NCI-H226 (cell line): Measurements from ENCODE around the gene GUCY1A1.

ENCODE experiments used
- DNase-seq: peaks from one replicate; pipeline ENCODE4 v3.0.0-alpha.2; 2015

GUCY1A1 gene

GRCh38 chr4:155745984-155746383, 79.3 kb downstream of the GUCY1A1 start:
- no peak for DNase-seq

DNA sequence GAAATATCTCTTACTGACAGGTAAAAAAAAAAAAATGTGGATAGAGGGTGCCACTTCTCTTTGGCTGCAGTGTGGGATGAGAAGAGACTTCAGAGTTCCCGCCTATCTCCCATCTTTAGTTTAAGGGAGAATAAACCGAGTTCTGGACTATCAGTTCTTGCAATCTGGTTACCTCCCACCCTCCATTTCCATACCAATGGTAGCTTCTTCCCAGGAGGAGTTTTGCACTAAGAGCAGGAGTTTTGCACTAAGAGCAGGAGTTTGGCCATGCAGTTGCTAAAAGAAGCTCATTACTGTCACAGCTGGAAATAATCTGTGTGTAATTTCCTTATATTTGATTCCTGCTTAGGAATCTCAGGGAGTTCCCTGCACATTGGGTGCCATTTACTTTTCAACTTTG, 81.4 kb downstream of the GUCY1A1 start:
- DNase-seq: no peak

DNA sequence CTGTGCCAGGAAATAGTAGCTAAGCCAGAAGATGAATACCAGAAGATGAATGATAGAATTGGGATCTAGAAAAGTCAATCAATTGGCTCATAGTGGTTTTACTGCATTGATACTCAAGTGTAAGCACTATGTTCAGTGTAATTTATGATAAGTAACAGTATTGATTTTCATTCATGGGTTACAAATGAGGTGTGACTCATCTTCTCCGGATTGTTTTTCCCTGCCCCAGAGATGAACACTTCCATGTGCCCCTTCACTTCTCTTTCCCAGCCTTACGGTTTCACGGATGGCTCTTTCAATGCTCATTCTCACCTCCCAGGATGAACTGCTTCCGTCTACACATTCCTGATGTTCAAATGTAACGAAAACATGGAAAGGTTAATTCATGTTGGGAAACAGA, 82.4 kb downstream of the GUCY1A1 start:
- no peak for DNase-seq

DNA sequence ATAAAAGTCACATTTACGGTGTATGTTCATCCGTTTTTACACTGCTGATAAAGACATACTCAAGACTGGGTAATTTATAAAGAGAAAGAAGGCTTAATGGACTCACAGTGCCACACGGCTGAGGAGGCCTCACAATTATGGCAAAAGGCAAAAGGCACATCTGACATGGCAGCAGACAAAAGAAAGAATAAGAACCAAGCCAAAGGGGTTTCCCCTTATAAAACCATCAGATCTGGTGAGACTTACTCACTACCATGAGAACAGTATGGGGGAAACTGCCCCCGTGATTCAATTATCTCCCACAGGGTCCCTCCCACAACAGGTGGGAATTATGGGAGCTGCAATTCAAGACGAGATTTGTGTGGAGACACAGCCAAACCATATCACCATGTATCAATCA, 84.9 kb downstream of the GUCY1A1 start:
- DNase-seq: no peak

DNA sequence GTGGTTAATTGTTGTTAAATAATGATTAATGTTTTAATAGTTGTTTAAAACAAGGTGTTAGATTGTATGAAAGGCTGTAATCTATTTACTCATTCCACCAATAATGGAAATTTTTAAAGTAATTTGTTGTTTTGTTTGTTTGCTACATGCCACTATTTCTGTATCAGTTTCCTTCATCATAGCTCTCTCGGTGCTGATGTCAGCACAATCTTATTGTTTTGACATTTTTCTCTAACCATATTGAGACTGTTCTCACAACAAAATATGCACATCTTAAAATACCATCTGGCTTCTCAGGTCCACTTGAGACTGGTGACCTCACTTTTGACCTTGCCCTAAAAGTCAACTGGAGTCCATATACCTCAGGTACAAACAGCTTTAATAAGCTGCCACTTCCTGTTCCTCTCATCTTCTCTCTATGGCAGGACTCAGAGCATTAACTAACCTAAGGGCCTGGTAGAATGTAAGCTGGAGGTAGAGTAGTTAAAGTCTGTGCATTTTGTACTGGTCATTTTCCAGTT, 91.2 kb downstream of the GUCY1A1 start:
- DNase-seq: no peak

DNA sequence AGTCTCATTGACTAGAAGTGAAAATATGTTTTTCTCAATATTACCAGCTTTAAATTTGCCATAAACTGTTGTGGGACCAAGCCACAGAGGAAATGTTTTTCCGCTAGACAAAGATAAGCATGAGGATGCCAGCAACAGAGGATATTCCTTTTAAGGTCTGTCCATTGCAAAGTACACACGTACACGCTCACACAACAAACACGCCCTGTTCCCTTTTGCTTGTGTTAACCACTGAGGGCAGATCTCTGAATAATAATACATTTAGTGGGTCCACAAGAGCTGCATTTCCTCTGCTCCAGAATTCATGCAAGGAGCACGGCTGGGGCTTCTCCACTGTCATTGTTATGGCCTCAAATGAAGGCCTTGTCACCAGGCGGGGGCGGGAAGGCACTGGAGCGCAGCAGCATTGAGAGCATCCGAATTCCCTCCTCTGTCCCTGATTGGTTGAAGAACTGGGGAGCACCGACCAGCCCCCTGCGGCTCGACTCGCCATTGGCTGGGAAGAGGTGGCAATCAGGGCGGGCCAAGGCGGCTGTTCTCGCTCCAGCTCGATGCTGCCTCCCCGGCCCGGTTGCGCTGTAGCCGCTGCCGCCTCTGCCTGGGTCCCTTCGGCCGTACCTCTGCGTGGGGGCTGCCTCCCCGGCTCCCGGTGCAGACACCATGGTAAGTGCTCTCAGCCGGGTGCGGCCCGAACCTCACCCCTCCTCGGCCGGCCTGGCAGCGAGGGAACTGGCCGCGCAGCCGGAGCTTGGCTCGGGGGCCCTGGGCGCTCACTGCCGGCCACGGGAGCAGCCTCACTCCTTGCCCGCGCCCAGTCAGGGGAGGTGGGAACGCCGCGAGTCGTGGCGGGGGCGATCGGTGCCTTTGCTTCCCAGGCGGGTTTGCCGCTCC, 92.1 kb downstream of the GUCY1A1 start, which contains the start of gene GUCY1B1:
Gene GUCY1B1, plus strand, starts transcription at position 541 of the 891 bp plus-strand sequence. Its CDS starts 120 bp downstream, at position 661.
- peak; percentile 88 for DNase-seq

GRCh38 chr4:155759372-155760252, 93.0 kb downstream of the GUCY1A1 start:
- DNase-seq: peak; percentile 26

DNA sequence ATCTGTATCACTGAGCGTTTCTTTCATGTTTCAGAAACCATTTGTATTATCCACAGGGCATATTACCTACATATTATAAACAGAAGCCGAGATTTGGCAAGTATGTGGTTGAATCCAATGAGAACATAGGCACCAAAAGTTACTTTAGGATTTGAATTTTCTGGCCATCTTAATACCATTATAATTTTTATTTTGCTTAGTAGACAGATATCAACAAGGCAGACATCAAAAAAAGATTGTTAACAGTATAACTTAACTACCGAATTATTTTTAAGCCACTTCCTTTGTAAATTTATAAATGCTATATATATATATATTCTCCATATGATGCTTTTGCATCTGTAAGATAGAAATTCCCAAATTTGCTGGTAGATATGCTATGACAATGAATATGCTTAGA, 94.4 kb downstream of the GUCY1A1 start:
- DNase-seq: no peak

GRCh38 chr4:155761916-155762315, 95.3 kb downstream of the GUCY1A1 start:
- peak; percentile 36 for DNase-seq

GRCh38 chr4:155762334-155762733, 95.7 kb downstream of the GUCY1A1 start:
- DNase-seq: no peak

GRCh38 chr4:155763551-155763950, 96.9 kb downstream of the GUCY1A1 start:
- DNase-seq: no peak

DNA sequence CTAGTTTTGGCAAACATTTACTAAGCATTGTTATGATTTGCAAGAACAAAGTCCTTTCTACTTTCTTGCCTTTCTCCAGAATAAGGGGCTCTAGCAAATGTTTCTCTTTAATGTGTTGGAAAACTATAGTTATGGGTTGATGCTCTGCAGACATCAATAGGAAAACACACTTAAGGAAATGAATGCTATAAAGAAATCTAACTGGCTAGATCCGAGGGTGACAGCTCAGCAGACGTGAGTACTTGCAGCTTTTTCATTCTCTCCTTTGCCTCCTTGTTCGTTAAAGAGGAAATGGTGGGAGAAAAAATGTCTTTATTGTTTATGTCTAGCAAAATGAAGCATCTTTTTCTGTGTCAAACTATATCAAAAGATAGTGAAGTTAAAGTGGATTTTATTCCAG, 98.5 kb downstream of the GUCY1A1 start:
- no peak for DNase-seq

- DNase-seq: no peak
Measured at GRCh38 chr4:155766622-155767021, 100.0 kb downstream of the GUCY1A1 start.

GRCh38 chr4:155768370-155768769, 101.7 kb downstream of the GUCY1A1 start:
- no peak for DNase-seq

- no peak for DNase-seq
Measured at GRCh38 chr4:155769090-155769489, 102.4 kb downstream of the GUCY1A1 start.

DNA sequence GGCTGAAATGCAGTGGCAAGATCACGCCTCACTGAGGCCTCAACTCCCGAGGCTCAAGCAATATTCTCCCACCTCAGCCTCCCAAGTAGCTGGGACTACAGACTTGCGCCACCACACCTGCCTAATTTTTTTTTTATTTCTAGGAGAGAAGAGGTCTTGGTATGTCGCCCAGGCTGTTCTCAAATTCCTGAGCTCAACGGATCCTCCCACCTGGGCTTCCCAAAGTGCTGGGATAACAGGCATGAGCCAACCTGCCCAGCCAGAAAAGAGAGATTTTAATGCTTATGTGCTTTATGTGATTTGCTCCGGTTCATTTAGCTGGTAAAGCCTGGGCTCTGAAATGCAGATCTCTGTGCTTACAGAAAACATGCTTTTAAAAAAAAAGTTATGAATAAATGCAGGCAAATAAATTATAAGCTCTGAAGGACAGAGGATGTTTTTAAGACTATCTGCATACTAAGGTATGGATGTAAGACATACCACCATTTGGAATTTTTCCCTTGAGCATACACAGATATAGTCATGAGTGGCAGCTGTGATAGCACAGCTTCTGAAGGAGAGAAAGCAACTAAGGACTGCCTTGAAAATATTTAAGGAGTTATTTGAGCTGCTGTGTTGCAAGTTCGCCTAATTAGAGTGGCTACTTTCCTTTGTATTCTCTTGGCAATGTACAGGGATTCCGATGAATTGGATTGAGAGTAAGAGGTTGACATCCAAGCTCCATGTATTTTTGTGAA, 106.0 kb downstream of the GUCY1A1 start:
- no peak for DNase-seq

DNA sequence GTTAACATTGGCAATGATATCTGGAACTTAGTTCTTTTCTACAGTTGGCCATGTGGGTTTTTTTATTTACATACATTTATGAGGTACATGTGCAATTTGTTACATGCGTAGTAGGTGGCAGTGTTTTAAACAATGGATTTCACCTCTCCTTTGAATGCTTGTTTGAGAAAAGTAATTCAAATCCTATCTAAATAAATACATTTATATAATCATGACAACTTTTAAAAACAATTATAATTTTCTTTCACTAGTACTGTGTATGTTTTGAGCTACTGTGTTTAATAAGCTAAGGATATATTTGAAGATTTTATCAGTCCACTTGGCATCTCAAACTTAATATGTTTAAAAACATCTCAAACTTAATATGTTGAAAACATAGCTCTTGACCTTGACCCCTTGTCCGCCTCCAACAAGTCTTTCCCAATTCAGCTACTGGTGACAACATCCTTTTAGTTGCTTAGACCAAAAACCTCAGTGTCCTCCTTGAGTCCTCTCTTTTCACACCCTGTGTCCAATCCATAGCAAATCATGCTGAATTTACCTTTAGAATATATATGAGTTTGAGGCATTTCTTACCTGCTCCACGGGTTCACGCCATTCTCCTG, 106.7 kb downstream of the GUCY1A1 start:
- DNase-seq: no peak

GRCh38 chr4:155774033-155774432, 107.4 kb downstream of the GUCY1A1 start:
- DNase-seq: no peak

GRCh38 chr4:155777971-155778735, 111.5 kb downstream of the GUCY1A1 start:
- no peak for DNase-seq

DNA sequence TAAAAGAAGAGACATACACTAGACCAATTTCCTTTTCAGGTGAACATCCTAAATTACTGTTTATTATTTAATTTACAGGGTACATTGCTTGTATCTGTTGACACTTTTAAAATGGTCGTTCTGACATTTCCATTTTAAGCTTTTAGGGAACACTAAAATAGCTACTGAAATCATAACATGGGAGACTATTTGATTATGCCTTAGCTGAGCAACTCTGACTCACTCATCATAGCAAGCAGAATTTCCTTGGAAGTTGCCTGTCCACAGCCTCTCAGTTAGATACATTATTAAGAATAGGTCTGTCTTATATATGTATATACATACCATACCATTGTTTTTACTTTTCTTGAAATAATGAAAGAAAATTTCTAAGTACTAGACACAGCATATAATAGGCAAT, 114.1 kb downstream of the GUCY1A1 start:
- DNase-seq: peak; percentile 3

- no peak for DNase-seq
Measured at GRCh38 chr4:155781249-155781831, 114.7 kb downstream of the GUCY1A1 start.
